Parathyroid adenoma (tissue), 2 donors: ENCODE measurements around the gene KDM7A.

Experiments used
- H2AFZ ChIP-seq: fragments of 300-600 bp; sonication (generic); one replicate; pipeline ENCODE4 v1.7.0; 2017; ENCODE audit warnings: antibody characterized with exemption, mild to moderate bottlenecking
- H3K27ac ChIP-seq: fragments of 300-600 bp; sonication (generic); one replicate; pipeline ENCODE4 v1.7.0; 2017
- H3K27me3 ChIP-seq: fragments of 300-600 bp; sonication (generic); one replicate; pipeline ENCODE4 v1.7.0; 2017; ENCODE audit warnings: low read length; ENCODE audit not compliant: control insufficient read depth, insufficient read depth
- H3K36me3 ChIP-seq: fragments of 300-600 bp; sonication (generic); one replicate; pipeline ENCODE4 v1.7.0; 2017; ENCODE audit warnings: low read length; ENCODE audit not compliant: control insufficient read depth, insufficient read depth
- H3K4me1 ChIP-seq: fragments of 300-600 bp; sonication (generic); one replicate; pipeline ENCODE4 v1.7.0; 2017; ENCODE audit warnings: control low read depth
- H3K4me2 ChIP-seq: fragments of 300-600 bp; sonication (generic); one replicate; pipeline ENCODE4 v1.7.0; 2017; ENCODE audit warnings: low read length
- H3K4me3 ChIP-seq: fragments of 300-600 bp; sonication (generic); one replicate; pipeline ENCODE4 v1.7.0; 2017; ENCODE audit warnings: low read depth, low read length
- H3K79me2 ChIP-seq: fragments of 300-600 bp; sonication (generic); one replicate; pipeline ENCODE4 v1.7.0; 2017; ENCODE audit warnings: control low read depth
- H3K9ac ChIP-seq: fragments of 300-600 bp; sonication (generic); one replicate; pipeline ENCODE4 v1.7.0; 2017; ENCODE audit warnings: mild to moderate bottlenecking
- H3K9me3 ChIP-seq: fragments of 300-600 bp; sonication (generic); one replicate; pipeline ENCODE4 v1.7.0; 2017; ENCODE audit warnings: low read length; ENCODE audit not compliant: control insufficient read depth
- CTCF ChIP-seq: fragments of 300-600 bp; sonication (generic); IDR thresholded peaks from one replicate; pipeline ENCODE4 v1.7.0; 2017; ENCODE audit warnings: antibody characterized with exemption, mild to moderate bottlenecking
- donor health status: primary hyperparathyroidism.

The KDM7A gene

GRCh38 chr7:140196361-140197217, 19.8 kb upstream of the KDM7A start:
- H3K79me2 ChIP-seq = no peaks in the 10 kb centered on the region
- H3K9me3 ChIP-seq = no peaks in the 10 kb centered on the region
- H3K27ac ChIP-seq = no peak overlapping the region
- no peak overlapping the region for H3K4me2 ChIP-seq
- H3K27me3 ChIP-seq = no peaks in the 10 kb centered on the region
- H2AFZ ChIP-seq = no peak overlapping the region
- no peak overlapping the region for H3K4me3 ChIP-seq
- H3K9ac ChIP-seq = no peak overlapping the region
- peaks cover 4% of the 10 kb centered on the region for H3K4me1 ChIP-seq
- no peak for TF ChIP-seq CTCF
- H3K36me3 ChIP-seq = no peaks in the 10 kb centered on the region

DNA sequence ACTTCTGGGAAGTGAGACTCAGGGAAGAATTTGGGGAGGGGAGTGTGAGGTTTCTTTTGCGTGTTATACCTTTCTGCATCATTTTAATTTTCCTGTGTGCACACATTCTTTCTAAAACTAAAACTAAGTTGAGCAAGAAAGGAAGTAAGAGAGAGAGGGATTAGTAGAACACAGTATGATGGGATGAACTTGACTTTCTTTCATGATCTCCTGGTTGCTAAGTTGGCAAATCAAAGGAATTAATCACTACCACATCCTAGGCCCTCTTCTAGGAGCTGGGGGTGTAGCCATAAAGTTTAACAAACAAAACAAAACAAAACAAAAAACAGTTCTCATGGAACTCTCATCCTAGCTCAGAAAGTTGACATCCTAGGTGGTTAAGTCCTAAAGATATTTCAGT, 19.1 kb upstream of the KDM7A start:
- no peaks in the 10 kb centered on the region for H3K36me3 ChIP-seq
- H3K4me3 ChIP-seq = no peak overlapping the region
- no peaks in the 10 kb centered on the region for H3K79me2 ChIP-seq
- no peaks in the 10 kb centered on the region for H3K27me3 ChIP-seq
- no peak overlapping the region for H3K27ac ChIP-seq
- no peak overlapping the region for H3K9ac ChIP-seq
- H2AFZ ChIP-seq = no peak overlapping the region
- no peak overlapping the region for H3K4me2 ChIP-seq
- no peak for TF ChIP-seq CTCF
- peaks cover 4% of the 10 kb centered on the region for H3K4me1 ChIP-seq
- H3K9me3 ChIP-seq = no peaks in the 10 kb centered on the region

DNA sequence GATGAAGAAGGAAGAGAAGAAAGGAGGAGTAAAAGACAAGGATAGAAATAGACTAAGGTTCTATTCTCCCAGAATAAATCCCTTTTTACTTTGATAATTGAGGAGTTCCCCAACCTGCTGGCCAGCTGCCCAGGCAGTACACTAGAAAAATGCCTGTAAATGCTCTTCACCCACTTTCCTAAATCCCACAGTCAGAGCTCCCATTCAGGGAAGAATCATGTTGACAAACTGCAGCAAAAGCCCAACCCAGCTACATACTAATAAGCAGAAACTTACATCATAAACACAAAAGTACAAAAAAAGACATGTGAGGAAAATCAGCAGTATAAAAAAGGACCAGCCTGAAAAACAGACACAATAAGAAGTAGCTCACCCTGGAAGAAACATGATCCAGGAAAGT, 15.8 kb upstream of the KDM7A start:
- Histone ChIP-seq H3K4me3 (no peak overlapping the region), H3K4me2 (no peak overlapping the region), H3K79me2 (no peaks in the 10 kb centered on the region), H3K9me3 (no peaks in the 10 kb centered on the region), H3K9ac (no peak overlapping the region), H3K4me1 (no peaks in the 10 kb centered on the region), H3K27me3 (no peaks in the 10 kb centered on the region), H3K27ac (no peak overlapping the region), H3K36me3 (no peaks in the 10 kb centered on the region), H2AFZ (no peak overlapping the region)
- TF ChIP-seq CTCF = no peak

GRCh38 chr7:140192176-140192575, 15.4 kb upstream of the KDM7A start:
- Histone ChIP-seq H2AFZ (no peak overlapping the region), H3K4me1 (no peaks in the 10 kb centered on the region), H3K79me2 (no peaks in the 10 kb centered on the region), H3K36me3 (no peaks in the 10 kb centered on the region), H3K9me3 (no peaks in the 10 kb centered on the region), H3K9ac (no peak overlapping the region), H3K27ac (no peak overlapping the region), H3K4me2 (no peak overlapping the region), H3K4me3 (no peak overlapping the region), H3K27me3 (no peaks in the 10 kb centered on the region)
- TF ChIP-seq CTCF = no peak

- no peak overlapping the region for H3K4me3 ChIP-seq
- H3K4me2 ChIP-seq = no peak overlapping the region
- TF ChIP-seq CTCF = no peak
- H3K9ac ChIP-seq = no peak overlapping the region
- H3K4me1 ChIP-seq = no peaks in the 10 kb centered on the region
- no peaks in the 10 kb centered on the region for H3K79me2 ChIP-seq
- H3K9me3 ChIP-seq = no peaks in the 10 kb centered on the region
- H3K27ac ChIP-seq = no peak overlapping the region
- H3K27me3 ChIP-seq = no peaks in the 10 kb centered on the region
- no peaks in the 10 kb centered on the region for H3K36me3 ChIP-seq
- no peak overlapping the region for H2AFZ ChIP-seq
These were observed 13.8 kb upstream of the KDM7A start for GRCh38 chr7:140190588-140190987.
